Right lobe of liver (tissue), 4 donors: Measurements from ENCODE around the gene FKBP10.

Experiments
- CTCF ChIP-seq, 4 donors: fragments of 200-600 bp in 3 of 4; fragments of 450-650 bp in 1 of 4; IDR thresholded peaks; one replicate each; pipeline versions ENCODE4 v1.5.1 to v1.8.0; 2016 to 2022; ENCODE audit warnings: antibody characterized with exemption in 4 of 4, mild to moderate bottlenecking in 2 of 4
- POLR2A ChIP-seq: fragments of 450-650 bp; IDR thresholded peaks from one replicate; pipeline ENCODE4 v1.6.1; 2017; ENCODE audit warnings: antibody characterized with exemption, mild to moderate bottlenecking
- donor health status: DM: no; HTN: no; CAD: no.
- donor health status: DM: no; HTN: no; CAD: no.
- donor health status: DM: no; HTN: yes; CAD: no.

GRCh38 chr17:41863074-41863848 lies 50.5 kb downstream of the FKBP10 start:
- TF ChIP-seq POLR2A (no peak), CTCF (IDR thresholded peaks at IDR 0.05) (no peak)
